ENCODE results near the gene WWP2.
"Not testable (repeated sequence)": the region's sequence is repeated elsewhere in the genome, so short reads cannot be mapped to it uniquely, and the experiment has no call there.

Gene WWP2

GRCh38 chr16:69796285-69797118 is 34.4 kb downstream of the WWP2 start:
- DNase-seq: peak; percentile 52

- no peak for DNase-seq
Measured at GRCh38 chr16:69798466-69798865, 36.3 kb downstream of the WWP2 start.

GRCh38 chr16:69799611-69800031 is 37.5 kb downstream of the WWP2 start:
- DNase-seq: peak; percentile 66

DNA sequence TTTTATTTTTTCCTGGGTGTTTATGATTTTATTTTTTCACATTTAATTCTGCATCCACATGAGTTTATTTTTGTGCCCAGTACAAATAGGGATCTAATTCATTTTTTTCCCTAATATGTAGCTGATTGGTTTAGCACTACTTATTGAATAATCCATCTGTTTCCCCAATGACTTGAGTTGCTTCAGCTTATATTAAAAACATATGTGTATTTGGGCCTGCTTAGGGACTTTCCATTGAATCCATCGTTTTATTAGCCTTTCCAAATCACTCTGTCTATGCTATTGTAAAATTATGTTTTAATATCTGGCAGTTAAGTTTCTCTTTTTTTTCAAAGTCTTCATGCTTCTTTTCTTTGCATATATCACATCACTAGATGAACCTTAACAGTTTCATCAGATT is 42.2 kb downstream of the WWP2 start:
- no peak for DNase-seq

- DNase-seq: not testable (repeated sequence)
Measured at GRCh38 chr16:69806776-69807175, 44.6 kb downstream of the WWP2 start.

DNA sequence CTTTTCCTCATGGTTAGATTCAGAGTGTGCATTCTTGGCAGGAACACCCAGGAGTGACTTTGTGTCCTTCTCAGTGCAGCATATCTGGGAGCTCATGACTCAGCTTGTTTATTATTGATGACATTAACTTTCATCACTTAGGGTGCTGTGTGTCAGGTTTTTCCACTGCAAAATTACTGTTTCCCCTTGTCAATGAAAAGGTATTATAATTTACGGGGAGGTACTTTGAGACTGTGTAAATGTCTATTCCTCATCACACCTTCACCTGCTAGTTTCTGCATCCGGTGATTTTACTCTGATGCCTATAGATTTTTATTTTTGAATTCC is 50.5 kb downstream of the WWP2 start:
- no peak for DNase-seq

- DNase-seq: no peak
Measured at GRCh38 chr16:69814078-69814477, 51.9 kb downstream of the WWP2 start.

DNA sequence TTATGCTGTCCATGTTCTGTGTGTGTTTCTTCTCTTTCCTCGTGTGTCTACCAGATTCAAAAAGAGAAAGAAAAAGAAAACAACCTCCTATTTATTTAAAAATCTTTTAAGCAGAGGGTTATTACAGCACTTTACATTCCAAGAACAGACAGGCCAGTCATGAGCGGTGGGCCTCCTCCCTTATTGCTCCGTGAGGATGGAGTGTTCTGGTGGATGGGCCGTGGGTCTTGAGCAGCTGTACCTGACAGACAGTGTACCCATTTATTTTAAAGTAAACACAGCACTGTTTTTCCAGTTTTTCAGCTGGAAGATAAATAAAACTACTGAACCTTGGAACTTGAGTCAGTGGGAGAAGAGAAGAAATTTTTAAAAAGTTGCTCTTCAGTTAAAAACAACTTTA is 52.4 kb downstream of the WWP2 start:
- DNase-seq: peak; percentile 51

GRCh38 chr16:69815216-69815883 is 53.2 kb downstream of the WWP2 start:
- DNase-seq: not testable (repeated sequence)

DNA sequence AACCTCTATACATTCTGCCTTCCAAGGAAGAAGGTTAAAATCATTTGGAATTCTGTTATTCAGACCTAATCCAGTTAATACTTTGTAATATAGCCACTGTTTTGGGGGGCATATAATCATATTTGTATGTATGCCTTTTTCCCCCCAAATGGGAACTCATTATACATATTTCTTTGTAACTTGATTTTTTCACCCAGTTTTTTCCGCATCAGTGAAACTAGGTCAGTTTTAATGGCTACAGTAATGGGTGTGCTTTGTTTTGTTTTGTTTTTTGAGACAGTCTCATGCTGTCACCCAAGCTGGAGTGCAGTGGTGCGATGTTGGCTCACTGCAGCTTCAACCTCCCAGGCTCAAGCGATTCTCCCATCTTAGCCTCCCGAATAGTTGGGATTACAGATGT is 54.9 kb downstream of the WWP2 start:
- no peak for DNase-seq

DNA sequence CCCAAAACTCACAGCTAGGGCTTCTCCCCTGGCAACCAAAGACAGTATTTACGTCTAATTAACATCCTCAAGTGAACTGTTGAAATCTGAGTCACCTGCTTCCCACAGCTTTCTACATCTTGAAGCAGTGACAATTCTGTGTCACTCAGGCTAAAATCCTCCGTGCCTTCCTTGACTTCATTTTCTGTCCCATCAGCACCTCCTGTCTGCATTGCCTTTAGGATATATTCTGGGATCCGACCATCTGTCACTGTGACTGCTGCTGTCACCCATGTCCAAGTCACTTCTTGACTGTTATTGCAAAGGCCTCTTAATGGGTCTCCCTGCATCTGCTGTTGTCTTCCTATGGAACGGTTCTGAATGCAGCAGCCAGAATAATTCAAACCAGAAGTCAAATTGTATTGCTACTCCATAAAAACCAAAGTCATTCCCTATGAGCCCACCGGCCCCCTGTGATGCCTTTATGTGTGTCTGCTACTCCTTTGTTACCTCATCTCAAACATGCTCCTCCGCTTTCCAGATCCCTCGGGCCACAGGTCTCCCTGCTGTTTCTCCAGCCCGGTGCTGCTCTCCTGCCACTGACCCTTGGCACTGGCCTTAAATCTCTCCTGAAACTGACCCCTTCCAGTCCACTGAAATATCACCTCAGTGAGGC is 56.9 kb downstream of the WWP2 start:
- no peak for DNase-seq

GRCh38 chr16:69820926-69821541 is 58.9 kb downstream of the WWP2 start:
- peak; percentile 75 for DNase-seq

DNA sequence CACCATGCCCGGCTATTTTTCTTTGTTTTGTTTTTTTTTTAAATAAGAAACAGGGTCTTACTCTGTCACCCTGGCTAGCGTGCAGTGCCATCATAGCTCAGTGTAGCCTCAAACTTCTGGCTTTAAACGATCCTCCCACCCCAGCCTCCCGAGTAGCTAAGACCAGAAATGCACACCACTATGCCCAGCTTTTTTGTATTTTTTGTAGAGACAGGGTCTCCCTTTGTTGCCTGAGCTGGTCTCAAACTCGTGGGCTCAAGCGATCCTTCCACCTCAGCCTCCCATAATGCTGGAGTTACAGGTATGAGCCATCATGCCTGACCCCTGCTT is 59.7 kb downstream of the WWP2 start:
- no peak for DNase-seq

GRCh38 chr16:69822174-69822935 is 60.2 kb downstream of the WWP2 start:
- no peak for DNase-seq

DNA sequence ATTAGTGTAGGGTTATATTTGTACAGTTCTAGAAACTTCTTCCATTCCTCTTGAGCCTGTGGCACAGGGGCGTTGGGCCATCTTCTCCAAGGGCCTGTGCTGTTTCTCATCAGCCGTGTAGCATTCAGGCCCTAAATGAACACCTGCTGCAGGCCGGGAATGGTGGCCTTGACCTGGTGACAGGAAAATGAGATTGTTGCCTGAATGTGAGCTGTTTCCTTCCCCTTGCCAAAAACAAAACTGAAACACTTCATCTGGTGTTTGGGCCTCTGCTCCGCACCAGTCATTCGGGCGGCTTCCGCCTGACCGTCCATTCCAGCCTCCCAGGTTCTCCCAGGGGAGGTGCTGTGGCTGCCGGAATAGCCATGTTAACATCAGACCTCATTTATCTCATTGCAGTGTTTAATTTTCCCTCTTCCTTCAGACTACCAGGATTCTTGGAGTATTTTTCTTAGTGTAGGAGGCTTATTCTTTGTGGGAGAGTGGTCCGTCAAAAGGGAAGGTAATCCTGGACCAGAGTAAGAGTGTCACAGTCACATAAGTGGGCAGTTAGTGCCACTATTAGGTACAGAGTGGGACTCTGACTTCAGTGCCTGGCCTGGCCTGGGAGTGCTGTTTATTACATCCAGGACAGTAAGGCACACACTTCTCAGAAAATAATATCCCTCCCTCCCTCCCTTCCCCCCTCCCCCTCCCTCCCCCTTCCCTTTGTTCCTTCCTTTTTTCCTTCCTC is 61.9 kb downstream of the WWP2 start:
- DNase-seq: peak; percentile 65

DNA sequence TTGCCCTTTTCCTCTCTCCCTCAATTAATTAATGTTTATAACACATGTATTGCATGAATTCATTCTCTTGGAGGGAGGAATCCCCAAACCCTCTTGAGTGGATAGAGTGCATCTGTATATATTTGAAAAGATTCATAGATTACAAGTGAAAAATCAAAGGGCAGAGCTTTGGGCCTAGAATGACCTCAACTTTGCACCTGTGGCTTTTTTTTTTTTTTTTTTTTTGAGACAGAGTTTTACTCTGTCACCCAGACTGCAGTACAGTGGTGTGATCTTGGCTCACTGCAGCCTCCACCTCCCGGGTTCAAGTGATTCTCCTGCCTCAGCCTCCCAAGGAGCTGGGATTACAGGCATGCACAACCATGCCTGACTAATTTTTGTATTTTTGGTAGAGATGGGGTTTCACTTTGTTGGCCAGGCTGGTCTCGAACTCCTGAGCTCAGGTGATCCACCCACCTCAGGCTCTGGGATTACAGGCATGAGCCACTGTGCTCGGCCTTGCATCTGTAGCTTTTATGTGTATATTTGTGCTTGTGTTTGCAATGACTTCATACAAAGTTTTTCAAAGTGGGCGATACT is 62.5 kb downstream of the WWP2 start:
- not testable (repeated sequence) for DNase-seq

DNA sequence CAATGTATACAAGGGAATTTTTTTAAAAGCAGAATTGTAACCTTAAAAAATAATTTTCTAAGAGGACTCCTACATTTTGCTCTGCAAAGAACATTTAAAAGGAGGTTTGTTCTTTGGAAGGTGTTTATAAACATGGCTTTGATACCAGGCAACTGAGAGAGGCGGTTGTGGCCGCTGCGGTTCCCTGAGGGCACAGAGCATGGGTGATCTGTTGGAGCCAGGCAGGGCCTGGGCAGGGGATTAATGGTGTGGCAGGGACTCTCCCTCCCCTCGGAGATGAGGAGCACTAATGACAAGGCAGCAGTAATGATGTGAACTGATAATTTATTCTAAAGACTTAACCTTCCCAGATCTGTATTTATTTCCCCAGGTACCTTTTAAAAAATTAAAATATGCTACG is 65.4 kb downstream of the WWP2 start:
- no peak for DNase-seq

DNA sequence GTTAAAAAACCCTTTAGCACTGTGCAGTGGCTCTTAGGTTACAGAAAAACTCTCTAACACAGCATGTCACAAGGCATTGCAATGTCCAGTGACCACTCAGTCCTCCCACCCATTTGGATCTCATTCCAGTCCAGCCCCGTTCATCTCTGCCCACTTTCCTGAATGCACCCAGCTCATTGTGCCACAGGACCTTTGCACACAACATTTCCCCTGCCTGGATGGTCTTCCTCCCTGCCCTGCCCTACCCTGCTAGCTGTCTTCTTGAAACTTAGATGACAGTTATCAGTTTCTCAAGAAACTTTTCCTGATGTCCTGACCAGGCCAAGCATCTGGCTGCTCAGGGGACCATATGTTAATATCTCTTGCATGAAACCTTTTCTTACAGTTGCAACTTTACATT is 67.2 kb downstream of the WWP2 start:
- DNase-seq: no peak

DNA sequence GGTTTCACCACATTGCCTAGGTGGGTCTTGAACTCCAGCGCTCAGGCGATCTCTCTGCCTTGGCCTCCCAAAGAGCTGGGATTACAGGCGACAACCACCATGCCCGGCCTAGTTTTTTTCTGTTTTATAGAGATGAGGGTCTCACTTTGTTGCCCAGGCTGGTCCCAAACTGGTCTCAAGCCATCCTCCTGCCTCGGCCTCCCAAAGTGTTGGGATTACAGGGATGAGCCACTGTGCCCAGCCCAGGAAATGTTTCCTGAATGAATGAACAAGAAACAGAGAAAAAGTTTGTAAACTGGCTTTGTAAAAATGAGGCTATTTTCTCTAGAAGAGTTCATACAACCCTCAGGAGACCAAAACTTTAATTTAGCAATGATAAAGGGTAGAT is 68.0 kb downstream of the WWP2 start:
- DNase-seq: no peak

DNA sequence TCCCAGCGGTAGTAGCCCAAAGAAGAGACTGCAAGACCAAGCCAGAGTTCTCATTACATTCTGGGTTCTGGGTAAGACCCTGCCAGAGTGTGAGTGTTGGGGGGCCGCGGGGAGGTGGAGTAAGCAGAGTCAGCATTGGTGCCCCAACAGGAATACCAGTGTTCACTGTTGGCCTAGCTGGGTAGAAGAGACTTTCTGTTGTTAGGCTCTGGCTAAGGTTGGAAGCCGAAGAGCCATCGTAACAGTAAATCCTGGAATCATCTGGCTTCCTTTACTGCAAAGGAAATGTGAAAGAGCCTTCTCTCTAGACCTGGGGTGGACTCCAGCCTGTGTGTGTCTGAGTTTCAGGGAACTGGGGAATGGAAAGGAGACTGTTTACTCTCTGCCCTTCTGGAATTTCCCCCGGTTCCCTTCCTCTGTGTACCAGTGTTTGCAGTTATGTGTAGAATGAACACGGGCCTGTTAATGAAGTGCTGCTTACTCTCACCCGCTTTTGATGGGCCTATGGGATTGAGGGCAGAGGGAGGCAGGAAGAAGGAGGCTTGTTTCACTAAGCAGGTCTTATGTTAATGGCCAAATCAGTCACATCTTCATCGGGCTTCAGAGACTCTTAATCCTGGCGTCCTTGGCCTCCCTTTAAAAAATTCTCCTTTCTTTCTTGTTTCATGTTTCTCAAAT is 68.5 kb downstream of the WWP2 start:
- DNase-seq: peak; percentile 59

Data from left hindlimb (tissue), 1 donor.